ENCODE data around the gene MS4A15. TPM values are rescaled to one million over a fixed set of nuclear protein-coding genes. Genes with fewer than 3 reads are reported as not detected.

The MS4A15 gene
- total RNA-seq, 6 experiments from 2014 or later, result not detected

DNA sequence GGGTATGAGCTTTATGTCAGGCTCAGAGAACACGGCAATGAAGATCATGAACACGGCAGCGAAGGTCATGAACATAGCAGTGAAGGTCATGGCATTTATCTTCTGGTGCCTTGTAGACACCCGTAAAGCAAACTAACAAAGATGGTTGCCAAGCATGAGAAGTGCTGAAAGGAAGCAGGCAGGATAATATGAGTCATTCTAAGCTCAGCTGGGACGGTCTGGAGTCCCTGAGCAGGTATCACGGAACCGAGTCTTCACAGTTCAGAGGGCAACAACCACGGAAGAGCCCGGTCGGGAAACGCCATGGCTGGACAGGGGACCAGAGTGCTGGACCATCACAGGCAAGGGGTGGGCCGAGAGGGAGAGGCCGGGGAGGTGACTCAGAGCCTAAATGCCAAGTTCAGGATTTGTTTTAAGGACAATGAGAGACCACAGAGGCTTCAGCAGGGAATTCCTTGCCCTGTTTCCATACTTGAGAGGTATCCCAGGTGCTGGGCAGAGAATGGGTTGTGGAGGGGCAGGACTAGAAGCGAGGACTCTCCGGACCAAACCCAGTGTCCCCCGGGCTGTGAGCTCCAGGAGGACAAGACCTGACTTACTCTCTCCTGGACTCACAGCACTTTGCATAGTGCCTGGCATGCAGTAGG lies 15.3 kb downstream of the MS4A15 start:
- Mint-ChIP-seq H3K4me3 (no peak overlapping the region), H3K36me3 (ENCODE audit: low read depth) (no peaks in the 10 kb centered on the region), H3K27ac (no peak overlapping the region), H3K4me1 (ENCODE audit: low read depth) (peaks cover 23% of the 10 kb centered on the region), H3K9me3 (no peaks in the 10 kb centered on the region), H3K27me3 (ENCODE audit: insufficient read depth) (peaks cover 20% of the 10 kb centered on the region)
- TF ChIP-seq, protein P1, sequence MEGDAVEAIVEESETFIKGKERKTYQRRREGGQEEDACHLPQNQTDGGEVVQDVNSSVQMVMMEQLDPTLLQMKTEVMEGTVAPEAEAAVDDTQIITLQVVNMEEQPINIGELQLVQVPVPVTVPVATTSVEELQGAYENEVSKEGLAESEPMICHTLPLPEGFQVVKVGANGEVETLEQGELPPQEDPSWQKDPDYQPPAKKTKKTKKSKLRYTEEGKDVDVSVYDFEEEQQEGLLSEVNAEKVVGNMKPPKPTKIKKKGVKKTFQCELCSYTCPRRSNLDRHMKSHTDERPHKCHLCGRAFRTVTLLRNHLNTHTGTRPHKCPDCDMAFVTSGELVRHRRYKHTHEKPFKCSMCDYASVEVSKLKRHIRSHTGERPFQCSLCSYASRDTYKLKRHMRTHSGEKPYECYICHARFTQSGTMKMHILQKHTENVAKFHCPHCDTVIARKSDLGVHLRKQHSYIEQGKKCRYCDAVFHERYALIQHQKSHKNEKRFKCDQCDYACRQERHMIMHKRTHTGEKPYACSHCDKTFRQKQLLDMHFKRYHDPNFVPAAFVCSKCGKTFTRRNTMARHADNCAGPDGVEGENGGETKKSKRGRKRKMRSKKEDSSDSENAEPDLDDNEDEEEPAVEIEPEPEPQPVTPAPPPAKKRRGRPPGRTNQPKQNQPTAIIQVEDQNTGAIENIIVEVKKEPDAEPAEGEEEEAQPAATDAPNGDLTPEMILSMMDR (IDR thresholded peaks at IDR 0.05), result no peak
- DNase-seq, result no peak

DNA sequence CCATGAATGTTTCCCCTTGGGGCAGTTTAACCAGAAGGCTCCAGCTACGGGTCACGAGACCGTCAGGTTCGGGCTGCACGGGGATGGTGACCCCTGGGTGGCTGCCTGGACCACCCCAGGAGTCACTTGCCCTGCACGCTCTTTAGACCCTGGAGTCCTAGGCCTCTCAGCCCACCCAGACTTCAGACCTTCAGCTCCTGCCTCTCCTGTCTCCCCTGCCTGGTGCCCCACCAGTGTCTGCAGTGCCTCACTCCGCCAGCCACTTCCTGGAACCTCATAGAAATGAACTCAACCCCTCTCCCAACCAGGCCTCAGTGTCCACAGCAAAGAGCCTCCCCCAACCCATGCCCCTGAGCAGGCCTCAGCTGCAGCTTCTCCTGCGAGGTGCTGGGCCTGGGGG lies 16.0 kb downstream of the MS4A15 start:
- Mint-ChIP-seq H3K27me3 (ENCODE audit: insufficient read depth) (peaks cover 19% of the 10 kb centered on the region), H3K36me3 (ENCODE audit: low read depth) (no peaks in the 10 kb centered on the region), H3K4me3 (no peak overlapping the region), H3K9me3 (no peaks in the 10 kb centered on the region), H3K4me1 (ENCODE audit: low read depth) (peaks cover 30% of the 10 kb centered on the region), H3K27ac (no peak overlapping the region)
- no peak for DNase-seq
- TF ChIP-seq, protein P1 (IDR thresholded peaks at IDR 0.05), result no peak

DNA sequence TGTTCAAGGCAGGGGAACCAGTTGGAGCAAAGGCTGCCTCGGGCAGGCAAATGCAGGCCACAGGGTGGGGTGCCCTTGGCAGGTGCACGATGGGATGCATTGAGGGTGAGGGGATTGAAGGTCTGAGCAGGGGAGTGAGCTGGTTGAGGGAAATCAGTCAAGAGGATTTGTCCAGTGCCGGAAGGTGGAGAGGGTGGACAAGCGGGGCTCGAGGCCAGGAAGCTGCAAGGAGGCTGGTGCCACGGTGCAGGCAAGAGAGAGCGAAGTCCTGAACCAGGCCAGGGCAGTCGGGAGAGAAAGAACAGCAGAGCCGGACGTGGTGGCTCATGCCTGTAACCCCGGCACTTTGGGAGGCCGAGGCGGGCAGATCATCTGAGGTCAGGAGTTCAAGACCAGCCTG lies 18.1 kb downstream of the MS4A15 start:
- Mint-ChIP-seq H3K4me1 (ENCODE audit: low read depth) (peaks cover 34% of the 10 kb centered on the region), H3K9me3 (no peaks in the 10 kb centered on the region), H3K4me3 (no peak overlapping the region), H3K36me3 (ENCODE audit: low read depth) (no peaks in the 10 kb centered on the region), H3K27me3 (ENCODE audit: insufficient read depth) (peaks cover 15% of the 10 kb centered on the region), H3K27ac (no peak overlapping the region; the same call in 1 of the 2 replicates)
- TF ChIP-seq, protein P1 (IDR thresholded peaks at IDR 0.05), result no peak
- DNase-seq, result no peak

DNA sequence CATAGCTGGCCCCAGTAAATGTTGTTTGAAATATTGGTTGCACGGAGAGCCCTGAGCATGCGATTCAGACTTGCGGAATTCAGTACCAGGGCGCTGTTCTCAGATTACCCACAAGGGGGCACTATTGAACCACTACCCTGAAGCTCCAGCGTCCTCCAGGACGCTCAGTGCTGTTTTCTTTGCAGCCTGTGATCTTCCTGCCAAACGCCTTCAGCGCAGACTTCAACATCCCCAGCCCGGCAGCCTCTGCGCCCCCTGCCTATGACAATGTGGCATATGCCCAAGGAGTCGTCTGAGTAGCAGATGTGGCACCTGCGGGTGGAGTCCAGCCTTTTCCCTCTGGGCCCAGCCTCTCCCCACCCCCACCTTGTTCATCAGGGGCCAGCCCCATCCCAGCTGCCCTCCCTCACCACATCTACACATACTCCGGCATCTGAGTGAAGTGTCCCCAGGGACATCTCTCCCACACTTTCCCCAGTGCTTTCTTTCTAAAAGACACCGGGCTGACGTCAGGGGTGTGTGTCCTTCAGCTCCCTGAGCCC lies 18.8 kb downstream of the MS4A15 start:
- Mint-ChIP-seq H3K9me3 (no peaks in the 10 kb centered on the region), H3K27me3 (ENCODE audit: insufficient read depth) (peaks cover 12% of the 10 kb centered on the region), H3K27ac (peak overlapping the region; percentile 17; the same call in 1 of the 2 replicates), H3K4me1 (ENCODE audit: low read depth) (peaks cover 34% of the 10 kb centered on the region), H3K4me3 (no peak overlapping the region), H3K36me3 (ENCODE audit: low read depth) (no peaks in the 10 kb centered on the region)
- TF ChIP-seq, protein P1 (IDR thresholded peaks at IDR 0.05), result peak; percentile 96
- peak; percentile 86 for DNase-seq

DNA sequence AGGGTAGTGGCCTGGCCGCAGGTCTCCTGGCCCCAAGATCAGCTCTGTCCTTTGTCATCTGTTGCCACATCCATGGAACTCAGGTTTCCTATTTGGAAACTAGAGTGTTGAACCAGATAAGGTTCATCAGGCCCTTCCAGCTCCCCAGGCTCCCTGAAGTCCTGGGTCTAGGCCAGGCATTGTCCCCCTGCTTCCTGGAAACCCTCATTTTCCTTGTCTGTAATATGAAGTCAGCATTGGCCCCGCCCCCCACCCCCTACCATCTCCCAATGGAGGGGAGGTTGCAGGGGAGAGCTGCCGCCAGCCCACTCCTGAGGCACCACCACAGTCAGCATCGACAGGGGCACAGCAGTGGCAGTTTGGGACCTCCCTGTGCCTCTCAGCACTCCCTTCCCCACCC lies 19.5 kb downstream of the MS4A15 start:
- Mint-ChIP-seq H3K9me3 (no peaks in the 10 kb centered on the region), H3K27me3 (ENCODE audit: insufficient read depth) (peaks cover 12% of the 10 kb centered on the region), H3K36me3 (ENCODE audit: low read depth) (no peaks in the 10 kb centered on the region), H3K27ac (no peak overlapping the region), H3K4me1 (ENCODE audit: low read depth) (peaks cover 34% of the 10 kb centered on the region), H3K4me3 (no peak overlapping the region)
- TF ChIP-seq, protein P1 (IDR thresholded peaks at IDR 0.05), result no peak
- DNase-seq, result no peak
